Measurements from ENCODE around the gene SMPD2.

GRCh38 chr6:109442393-109442924, 1.9 kb downstream of the SMPD2 start:
- TF ChIP-seq, protein P1, sequence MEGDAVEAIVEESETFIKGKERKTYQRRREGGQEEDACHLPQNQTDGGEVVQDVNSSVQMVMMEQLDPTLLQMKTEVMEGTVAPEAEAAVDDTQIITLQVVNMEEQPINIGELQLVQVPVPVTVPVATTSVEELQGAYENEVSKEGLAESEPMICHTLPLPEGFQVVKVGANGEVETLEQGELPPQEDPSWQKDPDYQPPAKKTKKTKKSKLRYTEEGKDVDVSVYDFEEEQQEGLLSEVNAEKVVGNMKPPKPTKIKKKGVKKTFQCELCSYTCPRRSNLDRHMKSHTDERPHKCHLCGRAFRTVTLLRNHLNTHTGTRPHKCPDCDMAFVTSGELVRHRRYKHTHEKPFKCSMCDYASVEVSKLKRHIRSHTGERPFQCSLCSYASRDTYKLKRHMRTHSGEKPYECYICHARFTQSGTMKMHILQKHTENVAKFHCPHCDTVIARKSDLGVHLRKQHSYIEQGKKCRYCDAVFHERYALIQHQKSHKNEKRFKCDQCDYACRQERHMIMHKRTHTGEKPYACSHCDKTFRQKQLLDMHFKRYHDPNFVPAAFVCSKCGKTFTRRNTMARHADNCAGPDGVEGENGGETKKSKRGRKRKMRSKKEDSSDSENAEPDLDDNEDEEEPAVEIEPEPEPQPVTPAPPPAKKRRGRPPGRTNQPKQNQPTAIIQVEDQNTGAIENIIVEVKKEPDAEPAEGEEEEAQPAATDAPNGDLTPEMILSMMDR (IDR thresholded peaks at IDR 0.05; ENCODE audit: low read depth, low read length), result no peak
- TF ChIP-seq, protein P2, sequence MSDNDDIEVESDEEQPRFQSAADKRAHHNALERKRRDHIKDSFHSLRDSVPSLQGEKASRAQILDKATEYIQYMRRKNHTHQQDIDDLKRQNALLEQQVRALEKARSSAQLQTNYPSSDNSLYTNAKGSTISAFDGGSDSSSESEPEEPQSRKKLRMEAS (IDR thresholded peaks at IDR 0.05; ENCODE audit: low read depth, low read length), result no peak
- no peak for TF ChIP-seq POLR2A (IDR thresholded peaks at IDR 0.05; ENCODE audit: extremely low read depth, insufficient read length)

Measured in NB4 (cell line).